Raji (cell line): ENCODE results near the gene PRAMEF26.
"Not testable (repeated sequence)": the region's sequence is repeated elsewhere in the genome, so short reads cannot be mapped to it uniquely, and the experiment has no call there.

Source experiments
- POLR2A ChIP-seq: IDR thresholded peaks from 2 replicates; pipeline ENCODE4 v1.6.1; 2011; ENCODE audit warnings: low read depth, low read length, control low read depth; ENCODE audit not compliant: insufficient read depth

The PRAMEF26 gene

DNA sequence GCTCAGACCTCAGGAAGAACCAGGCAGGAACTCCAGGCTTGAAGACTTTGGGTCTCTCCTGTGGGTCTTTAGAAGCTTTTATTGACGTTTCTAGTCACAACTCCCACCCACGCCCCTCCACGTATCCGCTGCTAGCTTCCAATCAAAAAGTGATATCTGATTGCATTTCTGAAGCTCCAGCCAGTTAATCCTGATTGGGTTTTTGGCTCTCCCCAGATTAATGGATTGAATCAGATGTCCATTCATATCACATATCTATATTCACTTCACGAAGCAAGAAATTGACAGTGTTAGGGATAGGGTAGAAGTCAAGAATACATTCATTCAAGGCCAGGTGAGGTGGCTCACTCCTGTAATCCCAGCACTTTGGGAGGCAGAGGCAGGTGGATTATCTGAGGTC lies at the start of gene PRAMEF26:
TSS of gene PRAMEF26 (minus strand) at position 101 of the 400 bp plus-strand sequence. CDS start 2,914 bp downstream, outside the sequence.
- not testable (repeated sequence) for TF ChIP-seq POLR2A

DNA sequence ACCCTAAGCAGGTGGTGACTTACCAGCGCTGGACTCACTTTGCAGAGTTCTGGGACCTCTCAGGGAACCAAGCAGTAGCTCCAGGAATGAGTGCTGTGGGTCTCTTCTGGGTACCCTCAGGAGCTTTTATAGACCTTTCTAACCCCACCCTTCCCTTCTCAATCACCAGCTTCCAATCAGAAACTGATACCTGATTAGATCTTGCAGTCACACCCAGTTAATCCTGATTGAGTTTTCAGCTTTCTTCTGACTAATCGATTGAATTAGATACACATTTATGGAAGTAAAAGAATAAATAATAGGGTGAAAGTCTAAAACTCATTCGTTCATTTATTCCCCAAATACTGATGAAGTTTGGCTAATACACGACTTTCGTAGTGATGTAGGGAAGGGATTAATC lies 45.5 kb upstream of the PRAMEF26 start, which contains the start of gene PRAMEF13:
TSS of gene PRAMEF13 (minus strand) at position 101 of the 400 bp plus-strand sequence. CDS start 1,820 bp downstream, outside the sequence.
- not testable (repeated sequence) for TF ChIP-seq POLR2A

GRCh38 chr1:13171548-13171947 lies 15.7 kb upstream of the PRAMEF26 start, which contains the start of gene PRAMEF9:
TSS of gene PRAMEF9 (plus strand) at chr1:13171848. CDS start at chr1:13175281, 3,433 bp downstream.
- TF ChIP-seq POLR2A, result not testable (repeated sequence)

DNA sequence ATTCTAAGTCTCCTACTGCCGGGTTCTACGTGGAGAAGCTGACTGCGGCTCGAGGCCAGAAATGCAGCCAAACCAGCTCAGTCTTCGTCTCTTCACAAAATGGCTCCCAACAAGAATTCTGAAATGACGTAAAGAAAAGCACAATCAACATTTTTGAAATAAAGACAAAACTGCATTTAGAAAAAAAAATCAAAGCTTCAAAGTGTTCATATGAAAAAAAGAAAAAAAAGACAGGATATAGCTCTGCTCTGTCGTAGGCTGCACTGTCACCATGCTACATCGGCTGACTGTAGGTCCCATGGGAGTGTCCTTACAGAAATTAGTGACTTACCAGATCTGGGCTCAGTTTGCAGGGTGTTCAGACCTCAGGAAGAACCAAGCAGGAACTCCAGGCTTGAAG lies 9.7 kb upstream of the PRAMEF26 start, which contains the start of gene HNRNPCL4:
TSS of gene HNRNPCL4 (minus strand) at position 101 of the 400 bp plus-strand sequence. CDS start 164 bp downstream, outside the sequence.
- not testable (repeated sequence) for TF ChIP-seq POLR2A

DNA sequence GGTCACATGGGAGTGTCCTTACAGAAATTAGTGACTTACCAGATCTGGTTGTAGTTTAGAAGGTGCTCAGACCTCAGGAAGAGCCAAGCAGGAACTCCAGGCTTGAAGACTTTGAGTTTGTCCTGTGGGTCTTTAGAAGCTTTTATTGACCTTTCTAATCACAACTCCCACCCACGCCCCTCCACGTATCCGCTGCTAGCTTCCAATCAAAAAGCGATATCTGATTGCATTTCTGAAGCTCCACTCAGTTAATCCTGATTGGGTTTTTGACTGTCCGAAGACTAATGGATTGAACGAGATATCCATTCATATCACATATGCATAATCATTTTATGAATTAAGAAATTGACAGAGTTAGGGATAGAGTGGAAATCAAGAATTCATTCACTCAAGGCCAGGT lies 39.1 kb downstream of the PRAMEF26 start, which contains the start of gene HNRNPCL2:
TSS of gene HNRNPCL2 (minus strand) at position 101 of the 400 bp plus-strand sequence. CDS start 454 bp downstream, outside the sequence.
- TF ChIP-seq POLR2A, result not testable (repeated sequence)
